MM.1S (cell line): Measurements from ENCODE around the gene ARMS2.

Experiments used
- EZH2 ChIP-seq: fragments of 300-600 bp; sonication (generic); optimal IDR thresholded peaks from 2 replicates; pipeline ENCODE3; 2017; ENCODE audit warnings: low read depth, mild to moderate bottlenecking, antibody characterized with exemption, low read length, mixed read lengths
- EZH2phosphoT487 ChIP-seq: fragments of 300-600 bp; sonication (generic); IDR thresholded peaks from 2 replicates; pipeline ENCODE4 v1.6.1; 2018; ENCODE audit warnings: antibody characterized with exemption, low read length
- TF ChIP-seq, protein P1 (sequence below): fragments of 300-600 bp; sonication (generic); IDR thresholded peaks from 2 replicates; pipeline ENCODE4 v1.5.1; 2016; ENCODE audit warnings: antibody characterized with exemption, low read length, mixed read lengths

GRCh38 chr10:122454071-122454470, 382 bp upstream of the ARMS2 start:
- TF ChIP-seq, protein P1, sequence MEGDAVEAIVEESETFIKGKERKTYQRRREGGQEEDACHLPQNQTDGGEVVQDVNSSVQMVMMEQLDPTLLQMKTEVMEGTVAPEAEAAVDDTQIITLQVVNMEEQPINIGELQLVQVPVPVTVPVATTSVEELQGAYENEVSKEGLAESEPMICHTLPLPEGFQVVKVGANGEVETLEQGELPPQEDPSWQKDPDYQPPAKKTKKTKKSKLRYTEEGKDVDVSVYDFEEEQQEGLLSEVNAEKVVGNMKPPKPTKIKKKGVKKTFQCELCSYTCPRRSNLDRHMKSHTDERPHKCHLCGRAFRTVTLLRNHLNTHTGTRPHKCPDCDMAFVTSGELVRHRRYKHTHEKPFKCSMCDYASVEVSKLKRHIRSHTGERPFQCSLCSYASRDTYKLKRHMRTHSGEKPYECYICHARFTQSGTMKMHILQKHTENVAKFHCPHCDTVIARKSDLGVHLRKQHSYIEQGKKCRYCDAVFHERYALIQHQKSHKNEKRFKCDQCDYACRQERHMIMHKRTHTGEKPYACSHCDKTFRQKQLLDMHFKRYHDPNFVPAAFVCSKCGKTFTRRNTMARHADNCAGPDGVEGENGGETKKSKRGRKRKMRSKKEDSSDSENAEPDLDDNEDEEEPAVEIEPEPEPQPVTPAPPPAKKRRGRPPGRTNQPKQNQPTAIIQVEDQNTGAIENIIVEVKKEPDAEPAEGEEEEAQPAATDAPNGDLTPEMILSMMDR, result no peak
- TF ChIP-seq EZH2, result no peak
- no peak for TF ChIP-seq EZH2phosphoT487
